ENCODE data around the gene DNAJC25.
A peak's percentile ranks its signal among the peaks of the same experiment; 100 is the strongest.
"Not testable (repeated sequence)": the region's sequence is repeated elsewhere in the genome, so short reads cannot be mapped to it uniquely, and the experiment has no call there.

Gene DNAJC25

DNA sequence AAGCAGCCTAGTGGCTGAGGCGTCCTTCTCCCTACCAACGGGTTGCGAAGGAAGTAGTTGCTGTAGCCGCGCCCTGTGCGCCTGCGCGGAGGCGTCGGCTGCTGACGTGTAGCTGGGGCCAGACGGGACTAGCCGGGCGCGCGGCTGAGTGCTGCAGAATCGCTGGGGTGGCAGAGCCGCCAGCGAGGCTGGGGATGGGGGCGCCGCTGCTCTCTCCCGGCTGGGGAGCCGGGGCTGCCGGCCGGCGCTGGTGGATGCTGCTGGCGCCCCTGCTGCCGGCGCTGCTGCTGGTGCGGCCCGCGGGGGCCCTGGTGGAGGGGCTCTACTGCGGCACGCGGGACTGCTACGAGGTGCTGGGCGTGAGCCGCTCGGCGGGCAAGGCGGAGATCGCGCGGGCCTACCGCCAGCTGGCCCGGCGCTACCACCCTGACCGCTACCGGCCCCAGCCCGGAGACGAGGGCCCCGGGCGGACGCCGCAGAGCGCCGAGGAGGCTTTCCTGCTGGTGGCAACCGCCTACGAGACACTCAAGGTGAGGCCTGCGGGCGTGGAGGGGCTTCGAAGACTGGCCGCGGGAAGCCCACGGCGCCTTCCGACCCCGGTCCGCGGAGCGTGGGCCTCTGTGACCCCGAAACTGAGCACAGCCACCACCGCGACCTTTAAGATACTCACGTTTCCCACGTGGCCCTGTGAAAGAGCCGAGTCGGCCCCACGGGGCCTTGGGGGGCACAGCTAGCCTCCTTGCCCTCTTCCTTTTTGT lies at the start of gene DNAJC25:
Gene DNAJC25 (plus strand): TSS at position 121 of the 758 bp plus-strand sequence. CDS start 74 bp downstream, at position 195.
- DNase-seq = peak; percentile 89 to 97 (median 96)

DNA sequence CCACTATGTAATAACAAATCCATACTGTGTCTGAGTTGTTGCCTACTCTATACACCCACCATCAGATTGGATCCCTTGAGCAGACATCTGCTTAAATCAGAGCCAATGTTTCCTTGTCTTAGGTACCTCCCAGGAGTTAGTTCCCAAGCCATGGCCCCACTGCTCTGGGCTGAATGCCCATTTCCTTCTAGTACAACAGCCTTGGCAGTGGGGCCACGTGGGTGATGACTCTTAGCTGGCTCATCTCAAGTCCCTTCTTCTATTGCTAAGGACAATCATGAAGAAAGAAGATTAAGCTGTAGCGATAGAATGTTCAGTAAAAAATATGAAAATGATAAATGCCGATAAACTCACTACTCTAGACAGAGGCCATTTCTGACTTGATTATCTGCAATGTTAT lies 48.2 kb upstream of the DNAJC25 start:
- DNase-seq = no peak

DNA sequence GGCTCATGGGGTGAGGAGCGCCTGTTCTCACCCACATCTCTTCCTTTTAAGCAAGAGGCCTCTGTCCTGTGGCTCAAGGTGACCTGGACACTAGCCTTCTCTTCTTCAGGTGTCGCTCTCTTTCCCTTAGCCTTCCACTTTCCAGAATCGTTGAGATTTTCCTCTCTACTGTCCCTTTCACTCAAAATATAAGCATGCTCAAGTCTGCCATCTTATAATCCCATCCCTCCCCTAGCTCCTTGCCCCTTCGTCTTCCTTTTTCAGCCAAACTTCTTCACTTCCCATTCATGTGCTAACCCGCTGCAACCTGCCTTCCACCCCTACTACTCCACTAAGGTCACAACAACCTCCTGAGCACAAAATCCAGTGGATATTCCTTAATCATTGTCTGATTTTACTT lies 44.8 kb upstream of the DNAJC25 start:
- no peak for DNase-seq

DNA sequence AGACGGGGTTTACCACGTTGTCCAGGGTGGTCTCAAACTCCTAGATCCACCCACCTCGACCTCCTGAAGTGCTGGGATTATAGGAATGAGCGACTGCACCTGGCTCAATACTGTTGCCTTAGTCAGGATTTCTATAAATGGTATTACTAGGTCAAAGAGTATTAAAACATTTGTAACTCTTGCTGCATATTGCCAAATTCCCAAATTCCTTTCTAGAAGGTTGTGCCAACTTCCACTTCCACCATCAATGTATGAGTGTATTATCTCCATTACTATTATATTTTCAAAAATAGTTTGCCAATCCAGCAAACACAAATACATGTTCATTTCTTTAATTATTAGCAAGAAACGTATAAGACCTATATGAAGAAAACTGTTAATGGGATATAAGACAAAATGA lies 42.3 kb upstream of the DNAJC25 start:
- no peak for DNase-seq

DNA sequence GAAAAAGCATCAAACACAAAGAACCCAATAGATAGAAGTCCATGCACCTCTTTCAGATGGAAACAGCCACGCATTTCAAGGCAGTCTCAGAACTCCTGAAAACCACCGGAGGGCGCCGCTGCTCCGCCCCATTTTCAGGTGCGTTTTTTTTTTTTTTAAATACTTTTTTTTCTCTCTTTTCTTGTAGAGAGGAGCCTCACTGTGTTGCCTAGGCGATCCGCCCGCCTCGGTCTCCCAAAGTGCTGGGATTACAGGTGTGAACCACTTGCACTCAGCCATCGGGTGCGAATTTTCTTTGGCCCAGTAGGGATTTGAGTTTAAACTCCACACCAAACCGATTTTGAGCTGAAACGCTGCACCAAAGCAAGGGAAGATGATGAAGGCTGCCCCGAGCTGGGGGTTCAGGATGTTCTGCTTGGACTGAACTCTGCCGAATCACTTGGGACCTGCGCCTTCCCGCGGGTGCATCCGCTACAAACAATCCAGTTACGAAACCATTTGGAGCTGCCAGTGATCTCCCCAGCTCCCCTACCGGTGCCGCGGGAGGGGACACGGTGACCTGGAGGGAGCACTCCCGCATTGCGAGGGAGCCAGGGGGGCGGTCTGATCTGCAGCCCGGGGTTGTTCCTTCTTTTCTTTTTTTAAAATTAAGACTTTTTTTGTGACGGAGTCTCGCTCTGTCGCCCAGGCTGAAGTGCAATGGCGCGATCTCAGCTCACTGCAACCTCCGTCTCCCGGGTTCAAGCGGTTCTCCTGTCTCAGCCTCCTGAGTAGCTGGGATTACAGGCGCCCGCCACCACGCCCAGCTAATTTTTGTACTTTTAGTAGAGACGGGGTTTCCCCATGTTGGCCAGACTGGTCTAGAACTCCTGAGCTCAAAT lies 33.0 kb upstream of the DNAJC25 start:
- DNase-seq = peak; percentile 49 to 78 (median 64)

DNA sequence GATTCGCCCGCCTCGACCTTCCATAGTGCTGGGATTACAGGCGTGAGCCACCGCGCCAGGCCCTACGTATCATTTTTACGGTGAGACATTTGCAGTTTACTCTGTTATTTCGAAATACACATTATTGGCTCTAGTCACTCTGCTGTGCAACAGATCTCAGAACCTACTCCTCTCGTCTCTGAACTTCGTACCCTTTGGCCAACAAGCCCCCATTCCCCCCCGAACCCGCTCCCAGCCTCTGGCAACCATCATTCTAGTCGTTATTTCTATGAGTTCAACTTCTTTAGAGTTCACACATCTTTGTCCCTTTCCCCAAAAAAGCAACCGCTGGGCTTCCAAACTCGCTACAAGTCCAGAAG lies 32.4 kb upstream of the DNAJC25 start:
- peak in 2 of 6 experiments; percentile 12 to 50 for DNase-seq

DNA sequence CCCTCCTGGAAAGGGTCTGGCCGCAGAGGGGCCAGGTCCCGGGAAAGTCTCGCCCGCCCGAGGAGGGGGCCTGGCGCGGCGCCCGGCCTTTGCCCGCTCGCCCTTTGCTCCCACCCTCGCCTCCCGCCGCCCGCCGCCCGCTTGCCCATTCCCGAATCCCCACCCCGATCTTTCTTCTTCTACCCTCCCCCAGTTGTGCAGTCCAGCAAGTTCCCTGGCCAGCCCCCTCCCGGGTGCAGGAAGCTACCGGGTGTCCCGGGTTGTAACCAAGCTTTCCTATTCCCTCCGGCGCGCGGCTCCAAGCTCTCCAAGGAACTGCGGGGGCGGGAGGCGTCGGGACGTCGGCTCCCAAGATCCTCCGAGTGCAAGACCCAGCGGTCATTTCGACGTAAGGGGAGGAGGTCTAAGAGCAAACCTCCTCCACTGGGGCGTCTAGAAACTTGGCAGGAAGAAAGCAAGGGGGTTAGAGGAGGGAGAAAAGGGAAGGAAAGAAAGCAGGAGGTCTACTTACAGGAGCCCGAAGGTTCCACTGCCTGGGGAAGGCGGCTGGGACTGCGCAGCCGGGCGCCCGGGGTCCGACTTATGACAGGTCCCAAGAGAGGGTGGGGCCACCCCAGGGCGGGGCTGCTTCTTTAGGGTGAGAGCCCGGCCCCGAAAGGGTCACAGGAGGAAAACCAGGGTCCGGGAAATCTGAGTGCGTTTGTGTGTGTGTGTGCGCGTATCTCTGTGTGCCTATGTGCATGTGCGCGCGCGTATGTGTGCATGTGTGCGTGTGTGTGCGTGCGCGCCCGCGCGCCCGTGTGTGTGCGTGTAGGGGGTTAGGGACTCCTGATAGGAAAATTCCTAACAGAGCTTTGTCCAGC lies 31.8 kb upstream of the DNAJC25 start, which contains the start of gene PTGR1:
Gene PTGR1 (minus strand): TSS at position 556 of the 863 bp plus-strand sequence. CDS start 2,225 bp downstream, outside the sequence.
- DNase-seq = peak in 2 of 6 experiments; percentile 26 to 56

DNA sequence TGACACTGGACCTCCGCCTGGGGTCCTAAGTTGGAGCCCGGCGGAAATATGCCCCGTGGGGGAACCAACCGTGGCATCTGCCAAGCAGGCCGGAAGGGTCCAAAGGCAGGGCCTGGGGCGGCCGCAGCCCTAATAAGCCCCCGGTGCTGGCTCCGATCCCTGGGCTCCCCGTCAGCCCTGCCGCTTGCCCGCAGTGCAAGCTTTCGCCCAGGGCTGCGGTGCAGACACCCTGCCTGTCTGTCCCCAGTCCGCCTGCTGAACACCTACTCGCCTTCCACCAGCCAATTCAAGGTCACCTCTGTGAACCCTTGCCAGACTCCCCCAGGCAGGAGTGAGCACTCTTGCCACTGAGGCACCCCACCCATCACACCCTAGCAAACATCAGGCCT lies 31.2 kb upstream of the DNAJC25 start:
- DNase-seq = peak in 1 of 6 experiments; percentile 18

DNA sequence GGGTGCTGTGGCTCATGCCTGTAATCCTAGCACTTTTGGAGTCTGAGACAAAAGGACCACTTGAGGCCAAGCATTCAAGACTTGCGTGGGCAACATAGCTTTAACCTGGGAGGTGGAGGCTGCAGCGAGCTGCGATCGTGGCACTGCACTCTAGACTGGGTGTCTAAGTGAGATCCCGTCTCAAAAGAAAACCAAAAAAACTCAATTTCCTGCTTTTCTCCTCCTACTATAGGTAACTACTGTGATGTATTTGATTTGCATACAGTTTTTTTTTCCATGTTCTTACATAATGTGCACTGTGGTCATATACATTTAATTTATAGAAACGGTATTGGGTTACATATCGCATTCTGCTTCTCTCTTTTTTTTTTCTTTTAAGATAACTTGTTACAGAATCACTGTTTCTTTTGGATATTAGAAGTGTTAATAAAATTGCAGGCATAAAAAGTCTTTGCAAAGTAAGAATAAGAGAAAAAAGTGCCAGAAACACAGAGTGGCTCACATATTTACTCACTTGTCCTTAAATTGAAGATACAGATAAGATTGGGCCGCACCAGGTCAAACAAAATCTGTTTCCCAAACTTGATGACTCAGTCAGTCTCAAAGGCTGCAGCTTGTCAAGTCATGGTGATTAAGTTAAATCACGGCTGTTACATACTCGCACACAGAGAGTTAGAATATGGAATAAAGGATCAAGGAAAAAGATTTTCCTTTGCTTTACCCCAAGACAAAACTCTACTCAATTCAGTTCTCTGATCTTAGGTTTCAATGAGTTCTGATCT lies 29.7 kb upstream of the DNAJC25 start:
- no peak for DNase-seq

DNA sequence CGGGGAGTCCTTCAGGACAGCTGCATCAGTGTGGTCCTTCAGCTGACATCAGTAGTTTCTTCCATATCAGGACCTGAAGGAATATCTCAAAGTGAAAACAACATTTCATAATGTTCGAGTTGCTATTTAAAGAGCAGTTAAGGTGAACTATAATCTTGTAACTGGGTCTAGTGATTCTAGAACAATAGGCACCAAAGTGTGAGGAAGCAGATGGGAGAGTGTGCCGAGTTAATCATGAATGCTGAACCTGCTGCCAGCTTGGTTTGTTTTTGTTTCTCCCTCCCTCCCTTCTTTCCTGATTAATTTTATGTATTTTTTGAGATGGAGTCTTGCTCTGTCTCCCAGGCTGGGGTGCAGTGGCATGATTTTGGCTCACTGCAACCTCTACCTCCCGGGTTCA lies 28.1 kb upstream of the DNAJC25 start:
- no peak for DNase-seq

DNA sequence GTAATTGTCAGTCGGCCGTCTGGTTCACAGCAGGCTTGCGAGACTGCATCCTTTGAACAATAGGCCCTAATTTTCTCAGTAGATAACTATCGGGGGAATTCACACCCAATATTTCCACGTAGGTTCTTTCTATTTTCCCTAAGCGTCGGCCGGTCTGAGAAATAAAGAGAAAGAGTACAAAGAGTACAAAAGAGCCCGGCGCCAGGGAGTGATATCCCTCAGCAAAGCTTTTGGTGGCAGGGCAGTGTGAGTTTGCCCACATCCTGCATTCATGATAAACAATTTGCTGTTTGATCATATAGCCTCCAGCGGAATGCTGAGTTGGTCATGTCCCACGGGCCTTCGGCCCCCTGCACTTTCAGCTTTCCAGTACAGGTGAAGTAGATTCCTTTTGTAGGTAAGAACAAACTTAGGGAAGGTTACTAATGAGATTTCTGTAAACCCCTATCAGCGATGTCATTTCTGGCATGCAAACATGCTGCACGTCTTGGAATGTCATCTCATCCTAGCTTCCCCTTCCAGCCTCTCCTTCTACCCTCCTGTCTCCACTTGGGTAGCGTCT lies 27.0 kb upstream of the DNAJC25 start:
- DNase-seq = no peak

DNA sequence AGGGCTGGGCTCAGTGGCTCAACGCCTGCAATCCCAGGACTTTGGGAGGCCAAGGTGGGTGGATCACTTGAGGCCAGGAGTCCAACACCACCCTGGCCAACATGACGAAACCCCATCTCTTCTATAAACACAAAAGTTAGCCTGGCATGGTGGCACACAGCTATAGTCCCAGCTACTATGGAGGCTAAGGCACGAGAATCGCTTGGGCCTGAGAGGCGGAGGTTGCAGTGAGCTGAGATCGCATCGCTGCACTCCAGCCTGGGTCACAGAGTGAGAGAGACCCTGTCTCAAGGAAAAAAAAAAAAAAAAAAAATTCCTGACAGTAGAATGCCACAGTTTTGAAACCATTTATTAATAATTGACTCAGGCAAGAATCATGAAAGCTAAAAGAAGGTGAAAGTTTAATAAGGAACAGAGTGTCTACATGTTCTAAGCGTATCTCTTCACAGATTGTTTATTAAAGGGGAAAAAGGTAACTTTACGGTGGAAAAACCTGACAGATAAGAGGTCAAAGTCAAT lies 26.0 kb upstream of the DNAJC25 start:
- DNase-seq = no peak

DNA sequence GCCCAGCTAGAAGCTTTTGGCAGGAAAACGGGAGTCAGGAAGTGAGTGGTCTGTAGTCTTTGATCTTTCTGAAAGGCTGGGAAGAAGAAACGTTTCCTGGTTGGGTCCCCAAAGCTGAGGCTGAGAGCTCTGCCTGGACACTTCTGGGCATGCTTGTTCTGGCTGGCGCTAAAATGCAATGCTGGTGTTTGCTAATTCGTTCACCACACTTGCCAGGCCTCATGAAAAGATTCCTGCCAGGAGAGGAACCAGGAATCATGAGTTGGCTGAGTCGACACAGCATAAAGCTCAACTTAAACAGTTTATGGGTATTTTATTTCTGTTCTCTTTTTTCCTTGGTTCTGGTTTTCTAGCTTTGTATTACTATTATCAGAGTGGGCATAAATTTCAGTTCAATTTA lies 21.0 kb upstream of the DNAJC25 start:
- DNase-seq = no peak

DNA sequence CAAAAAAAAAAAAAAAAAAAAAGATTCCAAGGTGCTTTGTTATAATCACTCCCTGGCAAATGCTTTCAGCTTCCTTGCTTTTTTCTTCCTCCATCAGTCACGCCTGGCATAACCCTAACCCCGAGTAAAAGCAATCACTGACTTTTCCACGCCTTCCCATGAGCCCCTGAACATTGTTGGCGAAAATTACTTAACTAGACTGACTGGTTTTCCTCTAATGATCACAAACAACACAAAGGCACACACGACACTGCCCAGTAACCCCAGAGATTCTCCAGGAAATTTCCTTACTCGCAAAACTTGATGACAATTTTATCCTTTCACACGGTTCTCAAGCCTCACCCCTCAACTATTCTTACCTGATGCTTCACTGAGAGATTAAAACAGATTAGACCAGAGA lies 20.3 kb upstream of the DNAJC25 start:
- no peak for DNase-seq

DNA sequence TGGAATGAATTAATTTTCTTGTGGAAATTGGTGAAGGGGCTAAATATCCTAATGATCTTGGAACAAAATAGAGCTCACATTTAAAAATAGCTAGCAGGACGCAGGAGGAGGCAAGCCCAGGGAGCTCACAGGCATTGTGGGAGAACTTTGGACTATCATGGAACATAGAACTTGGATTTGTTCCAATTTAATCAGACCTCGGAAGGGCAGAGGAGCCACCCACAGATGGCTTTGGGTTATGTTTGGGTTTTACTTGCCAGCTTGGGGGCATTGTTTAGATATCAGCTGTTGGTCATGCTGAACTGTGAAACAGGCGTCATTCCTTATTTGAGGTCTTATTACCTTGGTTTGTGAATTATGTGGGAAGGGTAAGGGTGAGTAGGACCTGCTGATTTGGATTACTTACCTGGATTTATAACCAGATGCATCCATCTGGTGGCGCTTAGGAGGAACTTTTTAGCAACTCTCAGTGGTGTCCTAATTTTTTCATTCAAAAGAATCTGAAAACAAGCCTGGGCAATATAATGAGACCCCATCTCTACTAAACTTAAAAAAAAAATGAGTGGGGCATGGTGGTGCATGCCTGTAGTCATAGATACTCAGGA lies 17.6 kb upstream of the DNAJC25 start:
- no peak for DNase-seq

DNA sequence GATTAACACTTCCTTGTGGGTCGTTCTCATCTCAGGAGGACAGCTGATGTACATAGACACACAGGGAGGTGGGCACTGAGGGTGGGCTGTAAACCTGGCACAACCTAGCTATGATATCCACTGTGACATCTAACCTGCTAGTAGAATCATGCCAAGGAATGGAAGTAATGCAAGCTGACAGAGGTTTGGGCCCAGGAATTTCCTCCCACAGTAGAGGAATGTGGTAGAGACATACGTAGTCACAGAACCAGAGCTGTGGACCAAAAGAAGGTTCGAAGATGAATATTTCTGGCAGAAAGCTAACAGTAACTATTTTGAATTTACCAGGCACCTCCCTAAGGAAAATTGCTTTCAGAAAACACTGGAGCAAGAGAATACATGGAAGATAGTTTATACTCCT lies 15.2 kb upstream of the DNAJC25 start:
- no peak for DNase-seq

DNA sequence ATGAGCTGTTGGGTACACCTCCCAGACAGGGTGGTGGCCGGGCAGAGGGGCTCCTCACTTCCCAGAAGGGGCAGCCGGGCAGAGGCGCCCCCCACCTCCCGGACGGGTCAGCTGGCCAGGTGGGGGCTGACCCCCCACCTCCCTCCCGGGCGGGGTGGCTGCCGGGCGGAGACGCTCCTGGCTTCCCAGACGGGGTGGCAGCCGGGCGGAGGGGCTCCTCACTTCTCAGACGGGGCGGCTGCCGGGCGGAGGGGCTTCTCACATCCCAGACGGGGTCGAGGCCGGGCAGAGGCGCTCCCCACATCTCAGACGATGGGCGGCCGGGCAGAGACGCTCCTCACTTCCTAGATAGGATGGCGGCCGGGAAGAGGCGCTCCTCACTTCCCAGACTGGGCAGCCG lies 13.8 kb upstream of the DNAJC25 start:
- not testable (repeated sequence) for DNase-seq

DNA sequence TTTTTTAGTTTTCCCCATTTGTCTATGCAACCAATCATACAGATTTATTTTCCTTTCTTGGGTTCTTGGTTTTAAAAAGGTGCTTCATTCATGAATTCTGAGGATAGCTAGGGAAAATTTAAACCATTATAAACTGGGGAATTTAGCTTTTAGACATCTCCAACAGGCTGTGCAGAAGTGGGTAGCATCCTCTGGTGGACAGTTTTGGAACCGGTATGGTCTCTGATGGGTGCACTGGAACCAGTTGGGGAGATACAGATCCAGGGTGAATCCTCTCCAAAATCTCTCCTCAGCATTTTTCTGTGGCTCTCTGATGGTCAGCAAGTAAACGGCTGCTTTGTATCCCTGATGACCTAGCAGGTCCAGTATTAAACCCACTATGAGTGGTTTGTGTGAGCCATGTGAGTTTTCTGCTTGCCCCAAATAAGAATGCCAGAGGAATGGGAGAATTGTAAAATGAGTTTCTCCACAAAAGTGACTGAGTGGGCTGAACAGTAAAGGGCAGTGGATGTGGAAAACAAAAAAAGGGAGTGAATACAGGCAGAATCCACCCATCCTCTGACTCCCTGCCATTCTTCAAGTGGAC lies 9.1 kb upstream of the DNAJC25 start:
- DNase-seq = peak in 2 of 6 experiments; percentile 4 to 32

DNA sequence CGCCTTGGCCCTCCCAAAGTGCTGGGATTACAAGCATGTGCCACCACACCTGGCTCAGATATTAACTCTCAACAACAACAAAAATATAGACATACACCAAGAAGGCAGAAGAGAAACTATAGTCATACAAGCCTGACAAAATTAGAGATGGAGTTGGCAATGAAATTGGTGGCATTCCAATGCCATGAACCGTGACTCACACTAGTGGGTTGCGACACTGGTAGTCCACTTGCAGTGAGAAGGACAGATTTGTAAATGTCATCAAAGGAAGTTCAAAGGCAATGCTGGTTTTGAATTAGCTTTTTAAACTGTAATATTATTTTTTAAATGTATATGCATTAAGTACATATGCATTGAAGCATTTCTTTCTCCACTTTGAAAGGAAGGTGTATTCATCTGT lies 8.5 kb upstream of the DNAJC25 start:
- DNase-seq = no peak

DNA sequence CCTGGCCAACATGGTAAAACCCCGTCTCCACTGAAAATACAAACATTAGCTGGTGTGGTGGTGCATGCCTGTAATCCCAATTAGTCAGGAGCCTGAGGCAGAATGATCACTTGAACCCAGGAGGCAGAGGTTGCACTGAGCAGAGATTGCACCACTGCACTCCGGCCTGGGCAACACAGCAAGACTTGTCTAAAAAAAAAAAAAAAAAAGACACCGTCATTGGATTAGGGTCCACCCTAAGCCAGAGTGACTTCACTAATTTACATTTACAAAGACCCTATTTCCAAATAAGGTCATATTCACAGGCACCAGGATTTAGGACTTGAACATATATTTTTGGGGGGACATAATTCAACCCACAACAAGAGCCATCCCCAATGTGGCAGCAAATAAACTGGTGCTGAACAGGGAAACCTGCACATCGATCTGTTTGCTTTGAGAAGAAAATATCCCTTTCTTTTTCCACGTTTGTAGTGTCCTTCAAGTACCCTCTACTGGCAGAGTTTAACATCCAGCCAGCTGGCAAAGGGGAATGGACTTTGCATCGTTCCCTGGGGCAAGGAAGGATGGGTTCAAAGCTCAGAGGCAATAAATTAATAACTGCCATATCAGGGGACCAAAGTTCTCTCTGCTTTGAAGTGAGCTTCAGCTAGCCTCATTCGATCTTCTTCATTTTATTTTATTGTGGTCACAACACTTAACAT lies 3.7 kb upstream of the DNAJC25 start:
- DNase-seq = no peak

Data from stimulated activated naive CD4-positive, alpha-beta T cell (primary cell).